GM19043 (cell line): ENCODE data around the gene PKP2.
"Not testable (repeated sequence)": the region's sequence is repeated elsewhere in the genome, so short reads cannot be mapped to it uniquely, and the experiment has no call there.

ENCODE experiments used
- ATAC-seq: cut with Tn5 transposase; IDR thresholded peaks from one replicate; pipeline ENCODE4 v1.9.1; 2021; ENCODE audit warnings: low read depth; ENCODE audit not compliant: unreplicated experiment

PKP2 gene

DNA sequence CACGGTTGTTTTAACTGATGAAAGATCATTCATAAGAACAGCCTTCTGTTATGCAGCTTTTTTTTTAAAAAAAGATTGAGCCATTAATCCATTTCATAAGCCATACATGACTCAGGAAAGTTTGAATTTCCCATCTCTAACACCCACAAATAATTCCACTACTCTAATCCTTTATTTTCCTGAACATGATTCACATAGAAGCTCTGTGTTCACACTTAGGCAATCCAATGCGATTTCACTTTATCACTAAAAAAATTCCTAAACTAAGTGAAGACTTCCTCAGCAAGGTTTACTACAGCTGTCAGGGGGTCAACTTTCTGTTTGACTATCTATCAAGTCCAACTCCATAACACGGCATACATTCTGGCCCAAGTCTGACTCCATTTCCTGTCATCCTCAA lies 25.9 kb downstream of the PKP2 start:
- no peak for ATAC-seq

- no peak for ATAC-seq
Observed at GRCh38 chr12:32868885-32869284, 27.7 kb downstream of the PKP2 start.

- ATAC-seq = no peak
Observed at GRCh38 chr12:32864731-32865130, 31.8 kb downstream of the PKP2 start.

DNA sequence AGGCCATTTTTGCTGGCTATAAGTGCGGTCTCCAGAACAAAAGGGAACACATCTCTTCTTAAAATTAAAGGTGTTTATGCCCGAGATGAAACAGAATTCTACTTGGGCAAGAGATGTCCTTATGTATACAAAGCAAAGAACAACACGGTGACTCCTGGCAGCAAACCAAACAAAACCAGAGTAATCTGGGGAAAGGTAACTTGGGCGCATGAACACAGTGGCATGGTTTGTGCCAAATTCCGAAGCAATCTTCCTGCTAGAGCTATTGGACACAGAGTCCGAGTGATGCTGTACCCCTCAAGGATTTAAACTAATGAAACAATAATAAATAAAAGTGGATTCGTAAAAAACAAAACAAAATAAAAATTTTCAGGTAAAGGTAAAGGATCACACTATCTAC lies 33.4 kb downstream of the PKP2 start:
- ATAC-seq = no peak

DNA sequence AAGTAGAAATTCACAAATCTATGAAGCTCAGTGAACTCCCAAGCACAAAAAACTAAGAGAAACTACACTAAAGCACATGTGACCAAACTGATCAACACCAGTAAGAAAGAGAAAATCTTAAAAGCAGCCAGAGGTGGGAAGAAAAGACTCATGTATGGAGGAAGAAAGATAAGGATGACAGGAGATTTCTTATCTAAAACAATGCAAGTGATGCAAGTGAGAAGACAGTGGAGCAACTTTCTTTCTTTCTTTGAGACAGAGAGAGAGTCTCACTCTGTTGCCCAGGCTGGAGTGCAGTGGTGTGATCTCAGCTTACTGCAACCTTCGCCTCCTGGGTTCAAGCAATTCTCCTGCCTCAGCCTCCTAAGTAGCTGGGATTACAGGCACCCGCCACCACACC lies 34.9 kb downstream of the PKP2 start:
- not testable (repeated sequence) for ATAC-seq

DNA sequence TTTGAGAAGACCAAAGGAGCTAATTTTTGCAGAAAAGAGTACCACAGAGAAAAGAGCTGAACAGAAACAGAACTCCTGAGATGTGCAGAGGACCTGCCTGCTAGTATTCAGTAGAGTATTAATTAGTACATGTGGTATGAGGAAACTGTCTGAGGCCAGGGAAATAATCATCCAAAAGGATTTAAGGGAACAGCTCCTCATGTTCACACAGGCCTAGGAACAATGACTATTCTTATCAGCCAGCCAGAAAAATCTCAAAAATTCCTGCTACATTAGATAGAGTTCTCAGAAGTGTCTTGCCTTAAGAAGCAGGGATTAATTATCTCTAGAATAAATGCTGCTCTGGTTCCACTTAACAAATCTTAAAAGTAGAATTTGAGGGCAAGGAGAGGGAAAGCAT lies 36.4 kb downstream of the PKP2 start:
- no peak for ATAC-seq

DNA sequence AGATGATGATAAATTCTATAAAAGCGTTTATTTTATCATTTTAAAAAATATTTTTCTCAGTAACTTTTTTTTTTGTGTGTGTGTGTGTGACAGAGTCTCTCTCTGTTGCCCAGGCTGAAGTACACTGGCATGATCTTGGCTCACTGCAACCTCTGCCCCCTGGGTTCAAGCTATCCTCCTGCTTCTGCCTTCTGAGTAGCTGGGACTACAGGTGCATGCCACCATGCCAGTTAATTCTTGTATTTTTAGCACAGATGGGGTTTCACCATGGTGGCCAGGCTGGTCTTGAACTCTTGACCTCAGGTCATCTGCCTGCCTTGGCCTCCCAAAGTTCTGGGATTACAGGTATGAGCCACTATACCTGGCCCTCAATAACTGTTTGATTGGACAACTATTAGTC lies 37.2 kb downstream of the PKP2 start:
- no peak for ATAC-seq

DNA sequence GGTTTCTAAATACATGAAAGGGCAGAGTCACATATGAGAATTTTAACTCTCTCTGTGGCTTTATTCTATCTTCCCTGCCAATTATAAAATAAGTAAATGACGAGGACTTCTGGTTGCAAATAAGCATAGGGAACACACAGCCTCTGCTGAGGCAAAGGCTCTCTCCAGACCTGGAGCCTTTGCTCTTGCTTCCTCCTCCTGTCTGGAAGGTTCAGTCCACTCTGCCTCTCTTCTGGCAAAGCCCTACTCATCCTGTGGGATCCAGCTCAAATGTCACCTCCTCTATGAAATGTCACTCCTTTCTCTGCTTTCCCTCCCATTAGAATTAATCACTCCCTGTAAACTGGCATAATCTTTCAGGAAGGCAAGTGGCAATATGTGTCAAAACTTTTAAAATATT lies 41.9 kb downstream of the PKP2 start:
- ATAC-seq = no peak

GRCh38 chr12:32854097-32854496 lies 42.5 kb downstream of the PKP2 start:
- ATAC-seq = no peak

- ATAC-seq = no peak
Observed at GRCh38 chr12:32847287-32847686, 49.3 kb downstream of the PKP2 start.

DNA sequence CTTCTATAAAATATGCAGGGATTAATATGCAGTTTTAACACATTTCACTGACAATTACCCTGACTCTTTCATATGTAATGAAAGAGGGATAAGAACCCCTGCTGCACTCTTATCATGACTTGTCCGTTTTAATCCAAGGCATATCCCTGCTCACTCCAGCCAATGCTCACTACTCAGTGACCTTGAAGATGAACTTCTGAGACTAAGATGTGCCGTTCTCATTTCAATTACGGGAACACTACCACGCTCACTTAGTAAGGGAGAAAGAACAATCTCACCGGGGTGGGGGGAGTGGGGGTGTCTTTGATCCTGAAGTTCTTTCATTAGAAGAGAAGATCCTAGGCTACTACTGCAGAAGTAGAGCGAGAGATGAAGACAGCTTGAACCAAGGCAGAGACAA lies 50.5 kb downstream of the PKP2 start:
- ATAC-seq = no peak

DNA sequence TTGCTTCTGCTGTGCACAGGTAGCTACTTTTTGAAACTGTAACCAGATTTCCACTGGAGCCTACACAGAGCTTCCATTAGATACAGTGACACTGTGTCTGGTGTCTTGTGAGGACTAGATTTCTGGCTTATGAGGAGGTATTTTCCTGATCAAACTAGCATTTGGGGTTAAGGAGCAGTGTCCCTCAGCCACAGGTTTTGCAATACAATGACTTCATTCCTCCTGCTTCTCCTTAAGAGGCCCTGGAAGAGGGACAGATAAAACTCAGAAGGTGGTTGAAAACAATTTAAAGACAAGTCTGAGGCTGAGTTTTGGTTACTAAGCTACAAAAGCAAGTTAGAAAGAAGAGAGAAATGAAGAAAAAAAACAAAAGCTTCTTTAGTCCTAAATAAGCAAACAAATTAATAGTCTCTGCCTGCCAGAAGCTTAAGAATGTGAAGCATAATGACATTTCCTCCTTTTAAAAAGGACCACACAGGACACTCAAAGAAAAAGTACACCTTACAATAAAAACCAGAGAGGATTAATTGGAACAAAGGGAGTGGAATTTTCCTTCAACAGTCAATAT lies 53.0 kb downstream of the PKP2 start:
- no peak for ATAC-seq

- no peak for ATAC-seq
Observed at GRCh38 chr12:32841061-32841460, 55.5 kb downstream of the PKP2 start.

GRCh38 chr12:32839828-32840227 lies 56.7 kb downstream of the PKP2 start:
- ATAC-seq = no peak

- ATAC-seq = no peak
Observed at GRCh38 chr12:32837974-32838373, 58.6 kb downstream of the PKP2 start.

DNA sequence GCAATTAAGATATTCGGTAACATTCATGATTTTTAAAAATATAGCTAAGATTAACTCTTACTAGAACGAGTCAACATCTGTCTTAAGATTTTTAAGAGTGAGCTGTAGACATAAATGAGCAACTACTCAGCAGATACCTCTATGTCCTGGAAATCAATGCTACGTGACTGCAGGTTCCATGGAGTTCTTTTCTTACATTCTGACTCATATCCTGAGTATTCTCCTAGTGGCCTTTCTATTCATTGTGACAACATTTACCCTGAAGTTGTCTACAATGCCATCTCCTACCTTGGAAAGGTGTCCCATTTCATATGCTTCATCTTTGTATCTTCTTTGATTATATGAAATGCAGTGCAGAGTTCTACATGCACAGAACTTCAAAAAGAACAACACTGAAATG lies 59.9 kb downstream of the PKP2 start:
- no peak for ATAC-seq

DNA sequence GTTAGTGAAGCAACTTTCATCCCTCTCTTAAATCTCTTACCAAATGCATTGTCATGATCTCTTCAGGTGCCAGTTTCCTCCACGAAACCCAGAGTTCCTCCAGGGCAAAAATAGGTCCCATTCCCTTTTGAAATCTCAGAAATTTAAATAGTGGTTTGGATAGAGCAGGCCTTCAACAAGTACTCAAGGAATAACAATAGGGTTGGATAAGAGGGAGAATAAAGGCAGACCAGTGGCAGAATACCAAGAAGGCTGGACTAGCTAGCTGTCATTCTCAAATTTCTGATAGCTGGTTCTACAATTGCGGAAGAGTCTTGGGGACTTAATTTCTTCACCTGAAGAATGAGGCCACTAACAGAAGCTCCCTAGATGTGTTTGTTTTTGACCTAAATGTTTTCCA lies 62.5 kb downstream of the PKP2 start:
- ATAC-seq = no peak

DNA sequence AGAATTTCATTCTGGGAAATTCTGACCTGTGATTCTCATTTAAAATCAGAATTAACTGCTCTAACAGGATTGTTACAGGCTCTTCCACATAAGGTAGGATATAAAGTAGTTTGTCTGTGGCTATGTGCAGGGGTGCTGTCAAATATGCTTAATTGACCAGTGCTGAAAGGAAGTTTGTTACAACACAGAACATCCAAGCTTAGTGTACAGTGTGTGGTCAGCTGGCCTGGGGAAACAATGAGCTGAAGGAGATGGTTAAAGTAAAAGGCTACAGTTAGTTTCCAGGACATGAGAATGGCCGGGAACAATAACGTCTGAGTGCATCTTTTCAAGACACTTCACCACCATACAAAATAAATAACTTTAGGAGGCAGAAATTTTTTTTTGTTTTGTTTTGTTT lies 68.0 kb downstream of the PKP2 start:
- no peak for ATAC-seq

DNA sequence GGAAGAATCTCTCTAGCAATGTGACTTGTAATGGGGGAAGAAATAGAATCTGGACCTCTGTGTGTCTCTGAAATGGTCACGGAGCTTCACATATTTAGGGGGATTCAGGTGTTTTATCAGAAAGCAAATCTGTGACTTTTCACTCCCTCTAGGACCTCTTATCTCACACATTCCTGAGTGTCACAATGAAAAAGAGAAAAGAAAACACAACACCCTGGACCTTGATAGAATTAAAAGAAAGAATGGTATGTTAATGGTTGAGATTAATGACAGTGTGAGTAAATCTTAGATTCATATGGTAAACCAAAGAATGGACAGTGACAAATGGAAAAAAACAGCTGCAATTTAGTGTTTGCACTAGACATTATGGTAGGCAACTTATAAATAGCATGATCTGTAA lies 68.5 kb downstream of the PKP2 start:
- ATAC-seq = no peak

DNA sequence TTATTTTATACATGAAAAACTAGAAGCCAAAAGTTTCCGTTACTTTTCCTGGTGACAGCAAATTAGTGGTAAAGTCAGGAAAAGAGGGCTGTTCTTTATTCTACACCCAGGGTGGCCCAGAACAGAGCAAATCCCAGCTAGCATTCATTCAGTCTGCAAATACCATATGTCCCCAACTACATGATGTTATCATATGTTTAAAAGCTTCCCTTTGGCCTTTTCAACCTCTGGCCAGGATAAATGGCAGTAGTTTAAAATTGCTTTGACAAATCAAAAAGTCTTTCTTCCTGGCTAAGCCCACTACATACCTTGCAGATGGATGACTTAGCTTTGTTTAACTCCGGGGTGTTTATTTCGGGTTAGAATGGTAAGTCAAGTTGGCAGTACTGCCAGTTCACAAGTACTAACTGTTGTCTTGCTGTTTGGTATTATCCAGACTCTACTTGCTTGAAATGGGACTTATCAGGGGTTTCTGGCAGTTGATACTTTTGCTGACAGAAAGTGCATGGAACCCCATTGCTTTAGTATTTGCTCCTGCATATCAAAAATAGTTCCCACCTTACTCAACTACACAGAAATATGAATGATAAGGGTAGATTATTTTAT lies 69.7 kb downstream of the PKP2 start:
- ATAC-seq = no peak

DNA sequence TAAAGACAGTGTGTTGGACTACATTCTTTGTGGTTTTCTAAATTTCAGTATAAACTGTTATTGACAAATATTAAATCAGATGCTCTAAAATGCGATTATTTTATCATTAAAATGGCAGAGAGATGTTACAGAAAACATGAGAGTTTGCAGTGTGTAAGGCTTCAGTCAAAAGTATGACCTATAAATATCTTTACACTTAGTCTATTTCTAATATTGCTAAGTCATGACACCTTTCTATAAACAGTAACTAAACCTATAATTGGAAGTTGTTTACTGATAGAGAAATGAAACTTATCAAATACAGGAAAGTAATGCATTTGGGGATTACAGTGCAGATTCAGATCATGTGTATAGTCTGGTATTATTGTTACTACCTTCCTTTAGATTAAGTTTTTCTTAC lies 72.0 kb downstream of the PKP2 start:
- ATAC-seq = no peak

GRCh38 chr12:32822344-32822743 lies 74.2 kb downstream of the PKP2 start:
- no peak for ATAC-seq

DNA sequence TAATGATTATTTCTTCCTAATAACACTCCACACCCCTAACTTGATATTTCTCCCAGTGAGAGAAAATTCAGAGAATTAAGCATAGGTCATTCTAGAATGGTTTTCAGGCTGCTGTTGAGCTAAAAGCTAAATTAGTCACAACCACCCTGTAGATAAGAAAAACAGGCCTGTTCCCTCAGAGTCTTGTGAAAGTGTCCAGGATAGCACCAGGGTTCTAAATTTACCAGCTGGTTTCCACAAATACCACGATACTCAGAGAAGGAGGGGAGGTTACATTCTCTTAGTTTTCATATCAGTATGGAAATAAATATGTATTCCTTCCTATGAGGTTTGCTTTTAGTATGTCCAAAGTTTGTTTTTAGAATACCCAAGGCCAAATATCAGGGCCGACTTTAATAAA lies 74.9 kb downstream of the PKP2 start:
- no peak for ATAC-seq
